Activated CD4-positive, alpha-beta T cell treated with anti-CD3 and anti-CD28 coated beads for 4 hours (primary cell): Measurements from ENCODE around the gene TEKT3.

ENCODE experiments used
- DNase-seq, 2 donors: peaks; one replicate each; pipeline ENCODE4 v3.0.0-alpha.2; 2020

The TEKT3 gene

DNA sequence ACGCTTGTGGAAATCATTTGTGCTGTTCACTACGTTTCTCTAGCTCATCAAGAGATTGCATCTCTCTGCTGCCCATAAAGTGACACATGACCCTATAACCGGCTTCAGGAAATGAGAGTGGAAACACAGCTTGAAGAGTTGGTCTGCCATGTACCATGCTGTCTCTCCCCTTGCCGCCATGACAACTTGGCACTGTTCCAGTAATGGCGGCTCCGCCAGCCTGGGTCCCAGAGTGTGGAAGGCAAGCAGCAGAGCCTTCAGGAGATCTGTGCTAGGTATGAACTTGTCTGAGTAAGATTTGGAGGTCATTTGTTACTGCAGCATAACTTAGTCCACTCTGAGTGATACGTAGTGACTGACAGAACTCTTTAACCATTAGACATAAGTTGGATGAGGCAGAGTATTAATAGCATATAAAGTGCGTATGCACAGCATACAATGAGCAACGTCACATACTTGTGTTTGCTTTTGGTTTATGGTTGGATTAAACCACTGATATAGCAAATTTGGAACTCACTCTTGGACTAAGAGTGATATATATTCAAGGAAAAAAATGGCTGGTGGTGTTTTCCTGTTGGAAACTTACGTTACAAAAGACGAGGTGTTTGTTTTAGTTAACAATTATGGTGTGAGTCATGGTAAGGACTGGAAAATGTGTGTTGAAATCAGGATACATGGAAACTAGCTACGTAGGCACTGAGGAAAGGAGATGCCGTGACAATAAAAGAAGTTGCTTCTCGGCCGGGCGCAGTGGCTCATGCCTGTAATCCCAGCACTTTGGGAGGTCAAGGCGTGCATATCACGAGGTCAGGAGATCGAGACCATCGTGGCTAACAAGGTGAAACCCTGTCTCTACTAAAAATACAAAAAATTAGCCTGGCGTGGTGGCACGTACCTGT is 51.9 kb downstream of the TEKT3 start:
- DNase-seq = no peak

DNA sequence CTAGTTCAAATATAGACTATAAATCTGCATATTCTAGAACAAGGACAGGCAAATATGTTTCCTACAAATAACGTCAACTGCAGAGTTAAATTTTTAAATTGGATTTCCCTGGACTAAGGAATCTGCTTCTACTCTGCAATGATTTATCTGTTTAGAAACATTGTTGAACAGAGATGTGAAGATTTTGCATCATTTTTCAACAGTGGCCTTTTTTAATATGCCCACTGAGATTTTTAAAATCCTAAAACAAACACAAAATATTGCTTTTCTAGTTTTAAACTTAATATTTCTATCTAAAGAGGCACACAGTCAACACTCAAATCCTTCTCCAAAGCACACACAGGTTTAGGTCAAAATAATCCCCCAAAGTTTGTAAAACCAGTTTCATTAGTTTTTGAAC is 52.5 kb downstream of the TEKT3 start:
- no peak for DNase-seq

DNA sequence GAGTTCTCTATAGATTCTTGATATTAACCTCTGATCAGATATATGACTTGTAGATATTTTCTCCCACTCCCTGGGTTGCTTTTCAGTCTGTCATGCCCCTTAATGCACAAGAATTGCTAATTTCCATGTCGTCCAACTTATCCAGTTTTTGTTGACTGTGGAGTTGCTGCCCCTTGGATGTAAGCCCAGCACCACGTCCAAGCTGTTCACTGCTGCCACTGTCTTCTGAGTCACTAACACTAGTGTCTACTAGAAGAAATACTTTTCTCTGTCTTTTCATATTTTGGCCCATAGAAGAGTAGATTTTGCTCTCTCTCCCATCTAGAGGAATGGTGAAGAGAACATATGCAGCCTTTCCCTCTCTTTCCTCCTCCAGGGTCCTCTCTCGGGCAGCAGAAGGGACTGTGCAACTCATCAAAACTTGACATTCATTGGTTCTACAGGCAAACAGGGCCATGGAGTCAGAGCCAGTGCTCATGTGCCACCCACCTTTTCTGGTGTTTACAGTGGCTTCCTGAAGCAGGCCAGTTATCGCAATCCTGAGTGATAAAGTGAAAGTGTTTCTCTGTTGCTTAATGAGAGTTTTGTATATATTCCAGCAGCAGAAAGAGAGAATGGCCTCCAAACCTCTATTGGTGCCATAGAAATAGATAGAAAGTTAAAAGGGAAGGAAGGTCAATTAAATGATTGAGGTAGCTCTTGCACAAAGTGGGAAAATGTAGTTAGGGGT is 53.7 kb downstream of the TEKT3 start:
- no peak for DNase-seq

DNA sequence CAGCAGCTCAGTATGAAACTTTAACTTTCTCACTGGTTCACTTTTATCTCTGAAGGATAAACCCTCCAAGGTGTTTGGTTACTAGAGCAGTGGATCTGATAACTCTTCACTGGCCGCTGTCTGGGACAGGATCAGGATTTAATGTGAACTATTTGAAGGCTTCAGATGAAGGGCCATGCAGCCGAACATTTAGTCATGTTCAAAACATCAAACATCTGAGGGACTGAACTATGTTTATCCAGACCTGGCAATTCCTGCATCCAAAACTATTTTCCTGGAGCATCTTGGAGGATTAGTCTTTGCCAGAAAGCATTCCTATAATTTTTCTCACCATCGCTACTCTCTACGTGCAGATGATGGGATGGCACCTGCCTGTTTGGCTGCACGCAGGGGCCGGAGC is 55.9 kb downstream of the TEKT3 start:
- DNase-seq = no peak

DNA sequence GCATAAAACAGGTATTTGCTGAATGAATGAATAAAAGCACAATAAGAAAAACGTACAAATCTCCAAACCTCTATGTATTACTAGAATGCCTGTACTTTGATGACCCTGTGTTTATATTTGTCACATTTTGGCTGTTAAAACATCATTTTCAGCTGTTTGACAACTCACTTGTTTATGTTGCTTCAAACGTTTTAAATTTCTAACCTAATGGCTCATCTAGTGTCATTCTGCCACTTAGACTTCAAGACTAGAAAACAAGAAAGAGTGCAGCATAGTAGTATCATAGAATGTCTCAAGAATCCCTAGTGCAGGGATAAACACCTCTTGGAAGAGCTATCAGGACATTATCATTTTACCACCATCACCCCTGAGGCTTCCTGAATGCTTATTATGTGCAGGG is 56.9 kb downstream of the TEKT3 start:
- no peak for DNase-seq

DNA sequence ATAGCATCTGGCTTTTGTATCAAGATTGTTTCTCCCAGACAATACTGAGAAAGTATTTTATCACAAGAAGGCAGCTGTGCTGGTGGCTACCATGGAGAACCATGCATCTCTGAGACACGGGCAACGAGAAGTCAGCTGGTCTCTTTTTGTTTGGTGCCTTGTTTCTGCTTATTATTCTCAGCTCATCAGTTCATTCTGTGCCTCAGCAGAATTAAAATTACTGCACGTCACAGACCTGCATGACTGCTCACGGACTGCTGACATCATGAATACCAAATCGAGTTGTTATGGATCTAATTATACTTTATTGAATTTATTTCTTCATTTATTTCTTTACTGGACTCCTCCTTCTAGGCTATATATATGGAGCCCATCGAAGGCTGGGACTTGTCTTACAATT is 57.3 kb downstream of the TEKT3 start:
- no peak for DNase-seq

DNA sequence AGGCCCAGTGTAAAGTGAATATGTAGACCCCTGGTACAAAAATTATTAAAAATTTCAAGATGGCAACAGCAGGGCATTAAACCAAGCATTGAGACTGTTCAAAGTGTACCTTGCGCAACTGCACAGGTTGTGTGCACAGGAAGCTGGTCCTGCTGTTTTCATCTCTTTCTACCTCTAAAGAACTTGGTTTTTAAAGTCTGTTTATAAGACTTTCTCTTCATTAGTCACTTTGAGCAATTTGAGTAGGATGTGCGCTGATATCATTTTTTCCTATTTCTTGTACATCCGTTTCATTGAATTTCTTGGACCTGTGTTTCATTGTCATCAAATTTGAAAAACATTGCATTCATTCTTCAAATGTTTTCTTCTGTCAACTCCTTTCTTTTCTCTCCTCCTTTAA is 59.5 kb downstream of the TEKT3 start:
- DNase-seq = no peak

DNA sequence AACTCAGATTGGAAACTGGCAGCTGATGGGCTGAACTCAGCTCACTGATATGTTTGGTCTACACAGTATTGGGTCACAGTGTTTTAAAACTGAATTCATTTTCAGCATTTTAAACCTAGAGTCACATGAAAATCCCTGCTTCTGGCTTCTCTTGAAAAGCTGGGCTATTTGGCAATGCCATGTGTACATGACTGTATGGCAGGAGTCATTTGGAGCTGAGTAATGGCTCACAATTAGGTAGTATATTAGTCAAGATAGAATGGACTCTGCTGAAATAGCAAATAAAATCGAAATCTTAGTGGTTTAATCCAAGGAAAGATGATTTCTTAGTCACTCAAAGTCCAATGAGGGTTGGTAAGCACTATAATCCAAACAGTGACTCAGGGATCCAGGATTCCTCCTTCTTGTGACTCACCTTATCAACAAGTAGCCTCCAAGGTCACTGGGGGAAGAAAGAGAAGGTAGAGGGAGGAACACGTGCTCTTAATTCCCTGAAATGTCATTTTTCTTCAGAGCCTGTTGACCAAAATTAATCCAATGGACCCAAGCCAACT is 62.4 kb downstream of the TEKT3 start:
- no peak for DNase-seq

DNA sequence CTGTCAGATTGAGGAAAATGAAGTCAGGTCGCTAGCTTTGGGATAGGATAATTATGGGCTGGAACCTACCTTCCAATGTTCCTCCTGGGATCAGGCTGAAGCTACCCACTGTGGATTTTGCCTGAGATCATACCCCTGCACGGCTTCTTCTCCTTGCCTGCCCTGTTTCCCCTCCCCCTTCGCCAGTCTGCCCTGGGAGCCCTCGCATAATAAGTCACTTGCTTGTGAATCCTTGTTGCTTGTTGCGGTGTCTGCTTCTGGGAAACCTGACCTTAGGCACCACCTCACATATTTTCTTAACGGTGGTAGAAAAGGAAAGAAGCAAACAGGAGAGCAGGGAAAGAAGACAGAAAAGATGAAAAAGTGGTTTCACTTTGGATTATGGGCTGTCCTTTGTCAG is 63.0 kb downstream of the TEKT3 start:
- no peak for DNase-seq

DNA sequence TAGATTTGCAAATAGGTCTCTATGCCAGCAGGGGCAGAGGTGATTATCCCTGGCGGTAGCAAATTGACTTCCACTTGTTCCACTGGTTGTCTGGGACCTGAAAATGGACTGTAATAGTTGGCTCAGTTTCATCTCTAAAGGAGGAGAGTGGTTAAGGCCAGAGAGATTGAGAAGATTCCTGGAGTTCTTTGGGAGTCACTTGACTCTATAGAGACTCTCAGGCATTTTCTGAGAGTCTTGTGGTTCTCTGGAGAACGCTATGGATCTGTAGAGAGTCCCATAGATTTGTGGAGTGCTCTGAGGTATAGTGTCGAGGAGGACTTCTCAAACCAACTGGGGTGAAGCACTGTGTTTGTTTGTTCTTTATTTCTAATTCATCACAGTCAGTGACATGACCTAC is 67.4 kb downstream of the TEKT3 start:
- no peak for DNase-seq

DNA sequence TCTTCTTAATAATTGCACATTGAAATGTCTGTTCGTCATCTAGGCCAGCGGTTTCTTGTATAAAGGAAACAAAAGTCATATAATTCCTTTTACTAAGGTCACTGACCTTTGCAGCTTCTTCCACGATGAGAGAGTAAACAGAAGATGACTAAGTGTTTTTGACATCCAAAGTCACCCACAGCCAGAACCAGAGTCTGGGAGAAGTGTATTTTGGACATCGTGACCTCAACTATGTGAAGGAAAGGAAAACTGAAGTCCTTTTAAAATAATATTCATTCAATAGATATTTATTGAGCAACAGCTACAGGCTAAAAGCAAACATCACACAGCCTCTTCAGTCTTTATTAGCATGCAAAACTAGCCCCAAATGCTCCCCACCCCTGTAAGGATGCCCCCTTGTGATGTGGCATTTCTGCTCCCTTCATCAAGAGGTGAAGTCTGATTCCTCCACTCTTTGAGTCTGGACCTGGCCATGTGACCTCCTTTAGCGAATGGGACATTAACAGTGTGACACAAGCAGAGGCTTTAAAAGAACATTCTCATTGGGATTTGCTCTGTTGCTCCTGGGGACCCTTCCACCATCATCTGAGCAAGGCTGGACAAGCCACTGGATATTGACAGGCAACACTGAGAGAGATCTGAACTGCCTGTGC is 68.1 kb downstream of the TEKT3 start:
- DNase-seq = no peak

DNA sequence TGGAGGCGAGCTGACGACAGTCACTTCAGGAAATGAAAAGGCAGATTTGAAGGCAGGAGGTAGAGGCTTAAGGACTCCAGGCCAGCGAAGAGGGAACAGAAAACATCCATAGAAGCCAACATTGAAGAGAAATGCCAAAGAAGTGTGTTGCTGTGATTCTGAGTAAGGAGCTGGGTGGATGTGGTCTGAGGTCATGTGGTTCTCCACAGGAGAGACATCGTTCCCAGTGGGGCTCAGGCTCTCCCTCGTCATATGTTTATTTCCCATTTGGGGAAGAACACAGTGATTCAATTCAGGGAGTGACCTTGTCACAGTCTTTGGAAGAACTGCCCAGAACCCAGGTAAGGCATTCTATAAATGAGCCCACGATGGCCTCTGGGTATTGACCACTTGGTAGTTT is 69.7 kb downstream of the TEKT3 start:
- no peak for DNase-seq

DNA sequence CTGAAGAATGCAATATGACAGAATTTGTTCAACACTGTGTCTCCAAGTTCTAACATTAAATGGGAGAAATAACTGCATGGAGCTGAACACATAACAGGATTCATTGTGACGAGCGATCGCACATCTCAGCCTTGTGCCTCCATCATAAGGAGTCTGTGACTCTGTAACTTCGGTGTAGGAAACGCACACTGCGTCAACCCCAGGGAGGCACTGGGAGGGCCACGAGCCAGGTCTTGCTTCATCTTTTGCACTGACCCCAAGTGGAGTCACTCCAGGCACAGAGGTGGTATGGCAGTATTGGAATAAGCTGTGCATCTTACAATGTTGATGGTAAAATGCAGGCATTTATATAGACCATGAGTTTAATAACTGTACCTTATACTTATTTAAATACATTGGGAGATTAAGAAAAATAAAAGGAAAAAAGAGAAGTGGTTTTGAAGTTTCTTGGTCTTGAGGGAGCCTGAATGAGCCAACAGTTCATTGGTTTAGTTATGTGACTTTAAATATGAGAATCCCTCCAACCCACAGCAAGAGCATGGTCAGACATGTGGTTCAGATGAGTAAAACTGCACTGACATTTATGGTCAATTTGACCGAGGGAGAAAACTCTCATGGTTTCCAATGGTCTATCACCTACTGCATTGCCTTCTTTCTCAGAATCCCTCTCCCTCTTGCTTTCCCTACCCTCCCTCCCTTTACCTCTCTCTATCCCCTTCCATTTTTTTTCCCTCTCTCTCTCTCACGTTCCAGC is 70.6 kb downstream of the TEKT3 start:
- no peak for DNase-seq

DNA sequence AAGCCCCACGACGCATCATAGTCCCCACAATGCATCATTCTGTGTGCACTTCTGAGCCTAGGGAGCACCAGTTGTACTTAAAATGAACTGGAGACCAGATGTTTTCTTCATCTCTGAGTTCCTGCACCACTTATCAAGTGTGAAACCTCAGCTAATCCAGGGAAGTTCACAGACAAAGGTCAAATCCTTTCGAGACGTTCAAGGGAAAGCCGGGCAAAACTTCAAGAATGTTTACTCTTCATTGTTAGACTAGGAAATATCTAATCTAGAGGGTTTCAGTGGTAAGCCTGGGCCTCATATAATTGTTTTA is 71.7 kb downstream of the TEKT3 start:
- DNase-seq = no peak

DNA sequence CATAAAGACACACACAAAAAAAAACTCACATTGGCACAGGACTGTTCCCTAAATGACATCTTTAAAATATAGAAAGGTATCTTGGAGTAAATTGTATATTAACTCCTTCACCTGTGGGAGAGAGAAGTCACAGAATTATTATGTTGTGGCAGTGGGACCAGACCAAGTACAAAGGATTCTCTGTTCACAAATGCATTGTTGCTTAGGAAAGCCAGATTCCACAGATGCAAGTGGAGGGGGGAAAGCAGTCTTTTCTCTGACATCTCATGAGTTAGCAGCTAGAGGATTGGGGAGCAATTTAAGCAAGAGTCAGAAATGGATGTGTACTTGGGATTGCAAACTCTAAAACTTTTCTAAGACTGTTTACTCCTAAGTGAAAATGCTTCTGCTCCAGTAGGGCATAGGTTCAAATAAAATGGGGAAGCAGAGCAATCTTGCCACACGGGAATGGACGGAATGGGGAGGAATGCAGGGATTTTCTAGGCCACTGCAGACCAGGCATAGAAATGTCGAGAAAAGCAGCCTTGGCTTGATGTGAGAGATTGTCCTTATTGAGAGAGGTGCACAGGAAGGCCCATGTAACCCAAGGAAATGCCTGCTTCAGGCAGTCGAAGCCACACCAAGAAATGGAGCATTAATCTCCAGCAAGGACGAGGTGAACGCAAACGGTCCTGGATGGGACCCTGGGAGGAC is 72.2 kb downstream of the TEKT3 start:
- DNase-seq = no peak

DNA sequence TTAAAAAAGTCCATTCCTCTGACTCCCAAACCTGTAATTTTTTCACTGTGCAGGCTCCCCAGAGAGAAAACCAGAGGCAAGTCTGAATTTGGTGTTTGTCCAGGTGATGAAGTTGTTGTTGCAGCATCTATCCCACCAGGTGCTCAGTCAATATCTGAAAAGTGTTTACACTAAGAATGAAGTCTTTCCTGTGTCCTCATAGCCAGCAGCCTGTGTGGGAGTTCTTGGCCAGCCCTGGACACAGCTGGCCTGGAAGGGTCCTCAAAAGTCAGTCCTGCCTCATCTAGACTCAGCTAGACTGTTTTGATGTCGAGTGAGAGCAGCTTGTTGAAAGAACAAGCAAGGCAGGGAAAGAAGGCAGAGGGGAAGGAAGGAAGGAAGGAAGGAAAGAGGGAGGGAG is 72.9 kb downstream of the TEKT3 start:
- no peak for DNase-seq

DNA sequence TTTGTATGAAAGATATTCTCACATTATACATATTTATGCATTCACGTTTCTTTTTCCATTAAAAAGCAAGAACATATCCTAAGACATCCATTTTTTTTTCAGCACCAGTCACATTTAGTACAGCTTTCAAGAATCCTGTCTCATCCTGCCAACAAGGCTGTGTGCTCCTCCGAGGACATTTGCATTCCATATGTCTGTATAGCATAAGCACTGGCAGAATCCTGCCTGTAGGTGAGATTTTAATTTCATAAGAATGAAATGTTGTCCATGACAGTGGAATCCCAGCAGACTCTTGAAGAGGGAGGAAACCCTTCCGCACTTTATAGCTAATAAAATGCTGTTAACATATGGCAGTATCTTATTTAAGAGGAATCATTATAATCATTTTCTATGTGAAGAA is 73.4 kb downstream of the TEKT3 start:
- DNase-seq = no peak

DNA sequence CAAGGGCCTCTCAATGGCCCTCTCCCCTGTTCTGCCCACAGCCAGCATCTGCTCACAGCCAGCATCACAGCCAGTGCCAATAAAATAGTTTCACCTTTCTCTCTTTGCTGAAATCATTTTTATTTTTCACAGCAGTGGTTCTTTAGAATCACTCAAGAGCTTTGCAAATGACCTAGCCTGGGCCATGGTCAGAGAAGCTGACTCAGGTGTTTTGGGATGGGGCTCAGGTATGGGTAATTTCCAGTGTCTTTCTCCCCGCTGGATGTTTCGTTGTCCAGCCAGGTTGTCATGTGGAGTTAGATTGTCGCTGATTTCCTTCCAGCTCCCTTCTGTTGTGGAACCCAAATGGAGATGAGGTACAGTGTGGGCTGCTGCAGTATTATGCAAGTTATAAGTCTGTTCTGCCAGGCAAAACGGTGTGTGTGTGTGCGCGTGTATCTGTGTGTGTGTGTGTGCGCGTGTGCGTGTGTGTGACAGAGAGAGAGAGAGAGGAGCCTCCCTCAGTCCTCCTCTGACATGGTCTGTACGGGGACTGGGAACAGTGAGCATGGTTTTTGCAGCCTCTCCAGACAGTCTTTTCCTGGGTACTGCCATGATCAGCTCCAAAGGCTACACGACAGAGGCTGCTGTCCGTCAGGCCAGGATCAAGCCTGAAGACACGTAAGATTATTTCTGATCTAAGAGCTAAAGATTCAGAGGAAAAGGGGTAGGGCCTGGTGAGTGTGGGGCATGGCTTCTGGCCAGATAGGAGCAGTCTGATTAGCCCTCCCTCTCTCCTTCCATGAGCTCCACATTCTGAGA is 74.9 kb downstream of the TEKT3 start:
- DNase-seq = no peak

DNA sequence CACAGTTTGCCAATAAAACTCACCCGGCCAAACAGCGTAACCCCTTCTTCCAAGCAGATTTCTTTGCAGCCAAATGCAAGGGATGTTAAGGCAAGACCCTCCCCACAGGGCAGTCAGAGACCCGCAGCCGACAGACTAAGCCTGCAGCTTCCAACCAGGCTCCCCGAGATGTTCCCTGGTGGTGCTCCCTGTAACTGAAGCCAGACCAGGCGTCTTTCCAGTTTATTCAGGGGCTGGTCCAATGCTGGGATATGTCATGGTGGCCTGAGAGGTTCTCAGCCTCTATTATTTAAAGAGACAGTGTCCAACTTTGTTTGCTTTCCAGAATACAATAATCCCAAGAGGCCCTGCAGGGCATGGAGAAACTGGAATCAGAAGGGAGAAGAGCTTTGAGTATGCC is 76.3 kb downstream of the TEKT3 start, which contains the start of gene PMP22:
Gene PMP22, minus strand, starts transcription at position 196 of the 400 bp plus-strand sequence. CDS start 4,599 bp downstream, outside the sequence.
- DNase-seq = no peak

DNA sequence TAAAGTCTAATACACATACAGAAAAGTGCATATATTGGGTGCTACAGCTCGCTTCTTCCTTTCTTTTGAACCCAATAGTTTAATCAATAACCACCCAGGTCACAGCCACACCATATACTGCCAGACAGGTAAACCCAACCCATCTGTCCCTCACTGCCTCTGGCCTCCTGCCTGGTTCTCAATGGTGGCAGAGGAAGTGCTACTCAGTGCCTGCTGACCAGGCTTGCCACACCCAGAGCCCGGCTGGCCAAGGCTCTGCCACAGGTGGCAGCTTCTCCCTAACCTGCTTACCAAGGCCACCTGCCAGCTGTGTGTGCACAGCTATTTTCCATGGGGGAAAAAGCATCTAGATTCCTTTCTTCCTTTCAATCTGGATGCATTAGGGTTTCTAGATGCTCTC is 76.9 kb downstream of the TEKT3 start:
- DNase-seq = no peak

DNA sequence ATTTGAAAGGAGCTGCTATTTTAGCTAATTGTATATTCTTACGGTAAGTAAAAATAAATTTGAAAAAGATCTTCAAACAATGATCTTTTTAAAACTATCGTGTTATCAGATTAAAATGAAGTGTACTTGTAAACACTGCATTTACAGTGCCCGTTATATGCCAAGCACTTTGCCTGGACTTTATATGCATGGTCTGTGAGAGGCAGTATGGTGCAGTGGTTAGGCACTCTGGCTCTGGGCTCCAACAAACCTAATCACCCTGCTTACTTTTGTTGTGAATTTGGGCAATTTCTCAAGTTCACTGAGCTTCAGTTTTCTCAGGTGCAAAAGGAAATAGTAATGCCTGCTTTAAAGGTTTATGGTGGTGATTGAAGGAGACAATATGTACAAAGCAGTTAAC is 77.7 kb downstream of the TEKT3 start:
- no peak for DNase-seq
